Pancreas (tissue), 10 donors: ENCODE data around the gene MPPE1. TPM values are rescaled to one million over a fixed set of nuclear protein-coding genes. Genes with fewer than 3 reads are reported as not detected.

Experiments
- ATAC-seq, 4 donors: fragments of 200-7000 bp; cut with Tn5 transposase; one replicate each; pipeline versions ENCODE4 v1.8.0 to v1.9.1; 2020; ENCODE audit warnings: mild to moderate bottlenecking in 4 of 4, moderate library complexity in 4 of 4
- DNase-seq, 6 donors: peaks; one replicate each; pipeline ENCODE4 v3.0.0-alpha.2; 2020
- FAIRE-seq: peaks from 2 replicates; lab custom pipeline; 2012; peaks lifted over from hg19 to GRCh38; lab: Jason Lieb, UNC
- H3K27ac ChIP-seq, 4 donors: fragments of 200-600 bp; sonication (generic); 1 replicate in 3 of 4; 2 replicates in 1 of 4; pipeline versions ENCODE4 v1.5.0 to v1.8.0; 2020
- H3K27me3 ChIP-seq, 4 donors: fragments of 200-600 bp; one replicate each; pipeline ENCODE4 v1.8.0; 2021
- H3K36me3 ChIP-seq, 3 donors: fragments of 200-600 bp; sonication (generic) in 1 of 3; one replicate each; pipeline versions ENCODE4 v1.5.0 to v1.8.0; 2020 to 2021
- H3K4me1 ChIP-seq, 3 donors: fragments of 200-600 bp; one replicate each; pipeline ENCODE4 v1.8.0; 2021
- H3K4me3 ChIP-seq, 4 donors: fragments of 200-600 bp; sonication (generic) in 2 of 4; one replicate each; pipeline versions ENCODE4 v1.5.0 to v1.8.0; 2020 to 2021
- H3K9me3 ChIP-seq, 4 donors: fragments of 200-600 bp; one replicate each; pipeline ENCODE4 v1.8.0; 2021
- CTCF ChIP-seq, 4 donors: fragments of 200-600 bp; sonication (generic) in 3 of 4; IDR thresholded peaks; one replicate each; pipeline versions ENCODE4 v1.5.0 to v1.8.0; 2021; ENCODE audit warnings: antibody characterized with exemption in 4 of 4
- WGBS, 2 donors: extraction: QIAGEN DNeasy Blood & Tissue Kit; methylation state at CpG; one replicate each; pipeline ENCODE4 v1.1.7; 2013; 5-methylcytosine and 5-hydroxymethylcytosine counted together
- intact Hi-C, 3 donors: fragments of 100-400 bp; cut with DNase I; formaldehyde crosslinking; loops; one replicate each; pipeline versions ENCODE4 v1.11.1 to v1.14.2; 2022
- polyA plus RNA-seq, 2 donors: library from polyadenylated mRNA; stranded (reverse); fragments of 200-250 nt; gene quantifications; one replicate each; pipeline ENCODE4 v1.2.3, GENCODE V29; 2013
- total RNA-seq, 6 donors: library from RNA; stranded (reverse); fragmentation: NEBNext Ultra II Directional in 4 of 6; extraction: Animal tissue kit (Norgen Biotek cat#: 25700) in 4 of 6; gene quantifications; one replicate each; pipeline versions ENCODE4 v1.2.1 to v1.2.4, GENCODE V29; 2021 to 2023
- donor health status: healthy with polysubstance abuse.
- donor health status: DM: no; HTN: no; CAD: no; lungs with moderate emphysema.
- donor health status: DM: no; HTN: no; CAD: no.
- donor health status: control.
- donor health status: control.
- donor health status: Bipolar disorder and iron deficiency.
- donor health status: DM: yes; HTN: yes; CAD: no.
- donor health status: DM: no; HTN: no; CAD: no.
- donor health status: DM: no; HTN: no; CAD: no.
- donor health status: DM: yes; HTN: yes; CAD: no.

MPPE1 gene
- total and polyA plus RNA-seq, 8 donors = 20.7 to 43.2 (median 25.0) TPM

- Histone ChIP-seq H3K4me3 (no peak overlapping the region), H3K36me3 (no peaks in the 10 kb centered on the region), H3K27ac (no peak overlapping the region), H3K9me3 (no peaks in the 10 kb centered on the region), H3K4me1 (peaks cover 22 to 31% (median 26%) of the 10 kb centered on the region in 3 donors), H3K27me3 (no peaks in the 10 kb centered on the region)
- ATAC-seq = no peak
- no peak for FAIRE-seq
- DNase-seq = no peak
- TF ChIP-seq CTCF (IDR thresholded peaks at IDR 0.05) = no peak
- 91 to 93% methylated on average over 5 of the region's 5 CpGs for WGBS, 2 donors
- intact Hi-C loops = no loop called here
These were observed 45.0 kb upstream of the MPPE1 start for GRCh38 chr18:11953113-11953512.

- Histone ChIP-seq H3K4me1 (peaks cover 28 to 43% (median 32%) of the 10 kb centered on the region in 3 donors), H3K9me3 (no peaks in the 10 kb centered on the region), H3K27me3 (no peaks in the 10 kb centered on the region), H3K27ac (peak overlapping the region; percentile 59 to 98 (median 95)), H3K4me3 (no peak overlapping the region), H3K36me3 (no peaks in the 10 kb centered on the region)
- FAIRE-seq = no peak
- no peak for ATAC-seq
- 38 to 41% methylated on average over 9 of the region's 9 CpGs for WGBS, 2 donors
- no peak for TF ChIP-seq CTCF (IDR thresholded peaks at IDR 0.05)
- no peak for DNase-seq
- intact Hi-C loops = no loop called here
These were observed 43.3 kb upstream of the MPPE1 start for GRCh38 chr18:11951390-11951851.

GRCh38 chr18:11950824-11951223 lies 42.7 kb upstream of the MPPE1 start:
- H3K4me1 ChIP-seq = peaks cover 33 to 44% (median 35%) of the 10 kb centered on the region in 3 donors
- H3K27ac ChIP-seq = peak overlapping the region; percentile 59 to 98 (median 95)
- no peaks in the 10 kb centered on the region for H3K27me3 ChIP-seq
- no peaks in the 10 kb centered on the region for H3K9me3 ChIP-seq
- intact Hi-C loops = no loop called here
- no peaks in the 10 kb centered on the region for H3K36me3 ChIP-seq
- DNase-seq (peak in 5 of 6 donors; percentile 55 to 80 (median 68)), ATAC-seq (peak; percentile 36 to 60 (median 46)), FAIRE-seq (no peak)
- WGBS, 2 donors = 30 to 43% methylated on average over 5 of the region's 5 CpGs
- TF ChIP-seq CTCF (IDR thresholded peaks at IDR 0.05) = no peak
- H3K4me3 ChIP-seq = no peak overlapping the region

GRCh38 chr18:11948852-11949523 lies 40.9 kb upstream of the MPPE1 start:
- 27 to 31% methylated on average over 6 of the region's 6 CpGs for WGBS, 2 donors
- Histone ChIP-seq H3K4me3 (no peak overlapping the region), H3K27ac (peak overlapping the region; percentile 92 to 98 (median 97)), H3K36me3 (no peaks in the 10 kb centered on the region), H3K4me1 (peaks cover 33 to 44% (median 35%) of the 10 kb centered on the region in 3 donors), H3K27me3 (no peaks in the 10 kb centered on the region), H3K9me3 (no peaks in the 10 kb centered on the region)
- no peak for DNase-seq
- peak in 1 of 4 donors; percentile 2 for ATAC-seq
- TF ChIP-seq CTCF (IDR thresholded peaks at IDR 0.05) = no peak
- no peak for FAIRE-seq
- intact Hi-C loops = no loop called here
